Choroid plexus epithelial cell (primary cell): ENCODE measurements around the gene SELENBP1.
"Not testable (repeated sequence)": the region's sequence is repeated elsewhere in the genome, so short reads cannot be mapped to it uniquely, and the experiment has no call there.

Experiments
- DNase-seq: peaks from one replicate; pipeline ENCODE4 v3.0.0-alpha.2; 2010; ENCODE audit warnings: low read depth
- H3K4me3 ChIP-seq: 2 replicates; pipeline ENCODE4 v1.5.1; 2011; ENCODE audit warnings: low read depth, mild to moderate bottlenecking, control low read depth, low read length, moderate library complexity
- TF ChIP-seq, protein P1 (sequence below): conservative IDR thresholded peaks from 2 replicates; pipeline ENCODE4 v1.5.1; 2011; ENCODE audit warnings: low read depth, mild to moderate bottlenecking, control low read depth, inconsistent platforms, low read length, moderate library complexity

The SELENBP1 gene

DNA sequence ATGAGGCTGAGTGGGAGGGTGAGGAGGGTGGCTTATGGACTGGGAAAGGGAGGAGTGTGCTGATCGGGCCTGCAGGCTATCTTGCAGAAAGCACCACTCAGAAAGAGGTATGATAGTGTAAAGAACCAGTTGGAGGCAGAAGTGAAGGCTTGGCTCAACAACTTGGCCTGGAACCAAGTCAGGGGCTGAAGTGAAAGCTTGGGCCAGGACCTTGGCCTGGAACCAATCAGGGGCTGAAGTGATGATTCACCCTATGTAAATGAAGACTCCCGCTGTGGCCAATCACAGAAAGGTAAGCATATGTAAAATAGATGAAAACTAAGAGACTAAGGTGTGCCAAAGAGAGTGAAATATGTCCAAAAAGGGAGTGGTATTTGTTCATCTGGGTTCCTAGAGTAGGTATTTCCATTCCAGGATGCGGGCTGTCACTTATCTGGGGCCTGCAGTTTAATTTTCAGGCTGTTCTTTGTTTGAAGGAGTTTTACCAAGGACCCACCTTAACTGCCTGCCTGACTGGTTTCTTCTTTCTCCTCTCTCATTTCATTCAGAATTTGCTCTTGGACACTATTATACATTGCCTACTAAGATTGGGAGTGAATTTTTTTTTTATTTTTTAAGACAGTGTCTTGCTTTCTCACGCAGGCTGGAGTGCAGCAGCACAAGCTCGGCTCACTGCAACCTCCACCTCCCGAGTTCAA is 20.3 kb downstream of the SELENBP1 start:
- peak; percentile 75 for DNase-seq
- TF ChIP-seq, protein P1, sequence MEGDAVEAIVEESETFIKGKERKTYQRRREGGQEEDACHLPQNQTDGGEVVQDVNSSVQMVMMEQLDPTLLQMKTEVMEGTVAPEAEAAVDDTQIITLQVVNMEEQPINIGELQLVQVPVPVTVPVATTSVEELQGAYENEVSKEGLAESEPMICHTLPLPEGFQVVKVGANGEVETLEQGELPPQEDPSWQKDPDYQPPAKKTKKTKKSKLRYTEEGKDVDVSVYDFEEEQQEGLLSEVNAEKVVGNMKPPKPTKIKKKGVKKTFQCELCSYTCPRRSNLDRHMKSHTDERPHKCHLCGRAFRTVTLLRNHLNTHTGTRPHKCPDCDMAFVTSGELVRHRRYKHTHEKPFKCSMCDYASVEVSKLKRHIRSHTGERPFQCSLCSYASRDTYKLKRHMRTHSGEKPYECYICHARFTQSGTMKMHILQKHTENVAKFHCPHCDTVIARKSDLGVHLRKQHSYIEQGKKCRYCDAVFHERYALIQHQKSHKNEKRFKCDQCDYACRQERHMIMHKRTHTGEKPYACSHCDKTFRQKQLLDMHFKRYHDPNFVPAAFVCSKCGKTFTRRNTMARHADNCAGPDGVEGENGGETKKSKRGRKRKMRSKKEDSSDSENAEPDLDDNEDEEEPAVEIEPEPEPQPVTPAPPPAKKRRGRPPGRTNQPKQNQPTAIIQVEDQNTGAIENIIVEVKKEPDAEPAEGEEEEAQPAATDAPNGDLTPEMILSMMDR: no peak

DNA sequence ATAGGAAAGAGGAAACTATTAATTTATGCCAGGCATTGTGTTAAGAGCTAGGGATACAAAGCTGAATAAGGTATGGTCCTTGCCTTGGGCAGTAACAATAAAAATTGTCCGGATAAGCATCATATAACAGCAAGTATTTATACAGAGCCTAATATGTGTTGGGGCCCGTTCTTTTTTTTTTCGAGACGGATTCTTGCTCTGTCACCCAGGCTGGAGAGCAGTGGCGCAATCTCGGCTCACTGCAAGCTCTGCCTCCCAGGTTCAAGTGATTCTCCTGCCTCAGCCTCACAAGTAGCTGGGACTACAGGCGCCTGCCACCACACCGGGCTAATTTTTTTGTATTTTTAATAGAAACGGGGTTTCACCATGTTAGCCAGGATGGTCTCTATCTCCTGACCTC is 22.2 kb downstream of the SELENBP1 start:
- DNase-seq, H3K4me3 ChIP-seq: not testable (repeated sequence)

More for the DNA sequence above, 20.3 kb downstream of the SELENBP1 start:
- no peak overlapping the region for H3K4me3 ChIP-seq

DNA sequence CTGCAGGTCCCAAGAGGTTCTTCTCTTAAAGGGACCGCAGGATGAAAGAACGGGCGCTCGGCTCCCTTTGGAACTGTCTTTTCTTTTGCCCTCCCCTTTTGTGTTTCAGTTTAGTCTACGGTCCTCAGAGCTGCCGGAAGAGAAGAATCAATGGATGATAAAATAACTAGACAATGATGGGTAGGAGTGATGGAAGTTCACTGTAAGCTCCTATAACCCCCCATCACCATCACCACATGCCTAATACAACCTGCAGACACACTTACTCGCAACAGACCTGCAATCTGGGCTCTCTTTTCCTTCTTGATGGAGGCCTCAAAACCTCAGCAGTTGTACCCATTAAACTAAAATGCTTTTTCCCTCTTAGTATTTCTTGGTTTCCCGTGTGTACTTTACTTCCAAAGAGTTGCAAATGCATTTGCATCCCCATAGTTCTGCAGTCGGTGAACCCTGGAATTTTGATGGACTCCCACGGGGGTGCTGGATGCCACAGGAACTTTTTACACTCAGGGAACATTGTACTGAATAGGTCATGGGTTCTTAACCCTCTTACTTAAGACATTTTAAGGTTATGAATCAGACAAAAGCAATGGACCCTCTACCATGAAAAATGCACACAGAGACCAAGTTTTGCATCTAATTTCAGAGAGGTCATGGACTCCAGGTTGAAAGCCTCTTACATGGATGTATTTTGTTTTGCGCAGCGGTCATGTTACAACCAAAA is 24.8 kb downstream of the SELENBP1 start:
- TF ChIP-seq, protein P1: no peak
- DNase-seq: peak; percentile 33
- peak overlapping the region; percentile 58 for H3K4me3 ChIP-seq

DNA sequence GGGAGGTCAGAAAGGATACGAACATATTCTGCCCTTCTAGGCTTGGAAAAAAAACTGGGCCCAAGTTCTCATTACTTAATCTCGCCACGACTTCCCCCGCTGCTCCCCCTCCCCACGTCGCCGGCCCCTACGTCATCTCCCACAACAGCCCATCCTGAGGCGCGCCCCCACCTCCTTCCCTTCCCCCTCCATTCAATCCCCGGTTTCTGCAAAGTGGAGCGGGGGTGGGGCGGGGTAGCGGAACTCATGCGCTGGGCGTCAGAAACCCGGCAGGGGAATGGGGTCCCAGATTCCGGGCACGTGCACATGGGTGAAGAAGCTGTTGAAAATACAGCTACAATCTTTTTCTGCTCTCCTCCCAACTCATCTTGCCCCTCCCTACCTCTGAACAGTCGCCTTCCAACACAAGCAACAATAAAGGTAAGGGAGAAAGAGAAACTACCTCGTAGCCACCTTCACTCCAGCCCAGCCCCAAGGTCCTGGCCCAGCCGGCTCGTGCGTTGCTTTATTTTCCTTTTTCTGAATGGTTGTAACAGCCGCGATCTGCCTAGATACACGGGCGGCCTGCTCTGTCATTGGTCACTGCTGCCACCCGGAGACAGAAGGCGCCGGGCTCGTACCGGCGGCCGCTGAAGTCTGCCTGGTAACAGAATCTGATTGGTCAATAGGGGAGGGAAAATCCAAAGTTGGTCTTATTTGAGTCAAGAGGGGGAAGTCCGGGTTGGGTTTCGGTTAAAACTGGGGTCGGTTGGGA is 25.6 kb downstream of the SELENBP1 start, which contains the start of gene RFX5:
Gene RFX5 (minus strand): TSS at position 484 of the 754 bp plus-strand sequence. CDS start 932 bp downstream, outside the sequence.
- DNase-seq: peak; percentile 99
- H3K4me3 ChIP-seq: peak within 1 kb of the TSS; percentile 82
- TF ChIP-seq, protein P1: no peak

DNA sequence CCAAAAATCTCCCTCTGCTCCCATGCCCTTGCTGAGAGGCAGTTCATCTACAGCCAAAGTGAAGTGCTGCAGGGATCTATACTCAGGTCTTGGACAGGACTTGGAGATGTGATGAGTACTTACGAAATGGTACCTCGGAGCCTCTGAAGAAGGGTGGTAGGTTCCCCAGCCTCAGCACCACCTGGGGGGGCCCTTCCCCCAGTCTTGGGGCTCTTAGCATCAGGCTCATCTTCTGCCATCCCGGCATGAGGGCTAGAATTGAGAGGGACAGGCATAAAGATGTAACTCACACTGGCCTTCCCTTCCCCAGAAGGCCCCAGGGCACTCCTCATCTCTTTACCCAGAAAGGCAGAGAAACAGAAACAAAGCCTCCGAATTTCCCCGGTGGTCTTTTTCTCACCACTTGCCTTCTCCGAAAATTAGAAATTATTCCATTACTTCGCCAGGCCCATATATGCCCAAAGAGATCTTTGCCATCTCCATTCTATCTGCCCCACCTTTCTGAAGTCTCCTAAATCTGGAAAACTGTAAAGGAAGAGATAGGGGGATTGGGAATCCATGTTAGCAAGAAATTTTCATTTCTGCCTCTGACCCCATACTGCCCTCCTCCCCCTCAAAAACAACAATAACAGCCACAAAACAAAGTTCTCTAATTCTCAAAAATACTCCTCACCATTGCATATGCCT is 26.3 kb downstream of the SELENBP1 start:
- TF ChIP-seq, protein P1: no peak
- peak overlapping the region; percentile 82 for H3K4me3 ChIP-seq
- DNase-seq: peak; percentile 28

DNA sequence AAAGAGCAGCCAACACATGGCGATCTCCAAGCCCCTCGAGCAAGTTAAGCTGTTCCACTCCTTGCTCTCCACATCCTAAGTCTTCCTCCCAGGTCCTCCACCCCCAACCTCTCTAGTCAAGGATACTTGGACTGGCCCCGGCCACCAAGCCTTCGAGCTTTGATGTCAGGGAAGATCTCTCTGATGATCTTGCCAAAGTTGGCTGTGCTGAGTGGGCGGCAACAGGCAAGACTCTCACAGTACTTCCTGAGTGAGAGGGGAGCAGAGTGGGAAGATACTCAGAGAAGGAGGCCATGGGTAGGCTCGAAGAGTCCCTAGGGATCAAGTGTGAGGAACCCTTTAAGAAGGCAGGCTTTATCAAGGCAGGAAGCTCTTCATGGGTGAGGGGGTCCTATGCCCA is 28.2 kb downstream of the SELENBP1 start:
- TF ChIP-seq, protein P1: no peak
- DNase-seq: no peak
- H3K4me3 ChIP-seq: no peak overlapping the region
